Mammary epithelial cell (primary cell): ENCODE measurements around the gene ZNF500.

Experiments
- EZH2 ChIP-seq: IDR thresholded peaks from 2 replicates; pipeline ENCODE4 v1.6.1; 2012; ENCODE audit warnings: low read length, inconsistent platforms, borderline replicate concordance
- TF ChIP-seq, protein P1 (sequence below), 2 donors: IDR thresholded peaks in 1 of 2; conservative IDR thresholded peaks in 1 of 2; 2 replicates each; pipeline ENCODE4 v1.5.1; 2011 to 2012; ENCODE audit warnings: inconsistent platforms in 2 of 2, low read length in 2 of 2, mild to moderate bottlenecking in 2 of 2, control low read depth in 1 of 2, low read depth in 1 of 2; ENCODE audit not compliant: insufficient read depth in 1 of 2; ENCODE audit errors: extremely low read depth in 1 of 2

- TF ChIP-seq, protein P1, sequence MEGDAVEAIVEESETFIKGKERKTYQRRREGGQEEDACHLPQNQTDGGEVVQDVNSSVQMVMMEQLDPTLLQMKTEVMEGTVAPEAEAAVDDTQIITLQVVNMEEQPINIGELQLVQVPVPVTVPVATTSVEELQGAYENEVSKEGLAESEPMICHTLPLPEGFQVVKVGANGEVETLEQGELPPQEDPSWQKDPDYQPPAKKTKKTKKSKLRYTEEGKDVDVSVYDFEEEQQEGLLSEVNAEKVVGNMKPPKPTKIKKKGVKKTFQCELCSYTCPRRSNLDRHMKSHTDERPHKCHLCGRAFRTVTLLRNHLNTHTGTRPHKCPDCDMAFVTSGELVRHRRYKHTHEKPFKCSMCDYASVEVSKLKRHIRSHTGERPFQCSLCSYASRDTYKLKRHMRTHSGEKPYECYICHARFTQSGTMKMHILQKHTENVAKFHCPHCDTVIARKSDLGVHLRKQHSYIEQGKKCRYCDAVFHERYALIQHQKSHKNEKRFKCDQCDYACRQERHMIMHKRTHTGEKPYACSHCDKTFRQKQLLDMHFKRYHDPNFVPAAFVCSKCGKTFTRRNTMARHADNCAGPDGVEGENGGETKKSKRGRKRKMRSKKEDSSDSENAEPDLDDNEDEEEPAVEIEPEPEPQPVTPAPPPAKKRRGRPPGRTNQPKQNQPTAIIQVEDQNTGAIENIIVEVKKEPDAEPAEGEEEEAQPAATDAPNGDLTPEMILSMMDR (conservative IDR thresholded peaks at IDR 0.05 in 1 of 2, IDR thresholded peaks at IDR 0.05 in 1 of 2; ENCODE audit: extremely low read depth in 1 of 2, insufficient read depth in 1 of 2, low read depth in 1 of 2, low read length in 2 of 2): no peak
- TF ChIP-seq EZH2: no peak
Observed at GRCh38 chr16:4768549-4769305, 1.8 kb upstream of the ZNF500 start.
